ENCODE results near the gene FHIT. TPM values are rescaled to one million over a fixed set of nuclear protein-coding genes. Genes with fewer than 3 reads are reported as not detected.

FHIT gene
- total RNA-seq, 2 experiments from 2014 or later: 86.0 to 90.6 TPM

DNA sequence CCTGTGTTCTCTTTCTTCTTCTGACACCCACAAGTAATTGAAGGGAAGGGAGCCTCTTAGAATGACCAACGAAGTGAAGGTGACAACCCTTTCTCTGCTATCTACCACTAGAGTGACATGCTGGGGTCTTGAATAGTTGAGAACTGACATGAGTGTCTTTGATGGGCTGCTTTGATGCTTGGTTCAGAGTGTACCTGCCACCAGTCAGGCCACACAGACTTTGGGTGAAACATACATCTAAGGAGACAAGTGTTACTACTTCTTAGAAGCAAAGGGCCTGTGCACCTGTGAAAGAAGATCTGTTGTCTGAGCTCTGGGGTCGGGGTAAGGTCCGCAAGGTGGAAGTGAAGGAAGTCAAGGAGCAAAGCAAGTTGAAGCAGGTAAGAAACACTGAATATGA, 1160.7 kb downstream of the FHIT start:
- DNase-seq (peak in 1 of 14 experiments; percentile 18), ATAC-seq (ENCODE audit: poor library complexity) (no peak)
- peaks cover 26% of the 10 kb centered on the region for H3K36me3 Mint-ChIP-seq (ENCODE audit: low read depth)
- Histone ChIP-seq H3K4me1 (ENCODE audit: insufficient read depth, low read length) (peaks cover 13% of the 10 kb centered on the region), H3K27me3 (ENCODE audit: control insufficient read depth in 1 of 2, insufficient read depth in 2 of 2, low read length in 2 of 2) (no peaks in the 10 kb centered on the region), H3K27ac (ENCODE audit: low read depth in 1 of 2, low read length in 2 of 2) (no peak overlapping the region), H3K36me3 (ENCODE audit: insufficient read depth, low read length) (no peaks in the 10 kb centered on the region), H3K4me3 (ENCODE audit: low read length) (no peak overlapping the region), H3K9me3 (ENCODE audit: control insufficient read depth in 1 of 2, insufficient read depth in 1 of 2, low read length in 2 of 2) (peaks cover 3 to 6% of the 10 kb centered on the region in 2 experiments)
- intact Hi-C loops (cut with DNase I, micrococcal nuclease): no loop called here
- peak overlapping the region; percentile 13 for H3K27ac Mint-ChIP-seq
- no peak for TF ChIP-seq CTCF (IDR thresholded peaks at IDR 0.05)
- ChIA-PET CTCF (no interaction called here), POLR2A (no interaction called here)
- no peaks in the 10 kb centered on the region for H3K27me3 Mint-ChIP-seq
- H3K9me3 Mint-ChIP-seq: peaks cover 6% of the 10 kb centered on the region
- peaks cover 59% of the 10 kb centered on the region for H3K4me1 Mint-ChIP-seq (ENCODE audit: low read depth)
- H3K4me3 Mint-ChIP-seq: no peak overlapping the region

DNA sequence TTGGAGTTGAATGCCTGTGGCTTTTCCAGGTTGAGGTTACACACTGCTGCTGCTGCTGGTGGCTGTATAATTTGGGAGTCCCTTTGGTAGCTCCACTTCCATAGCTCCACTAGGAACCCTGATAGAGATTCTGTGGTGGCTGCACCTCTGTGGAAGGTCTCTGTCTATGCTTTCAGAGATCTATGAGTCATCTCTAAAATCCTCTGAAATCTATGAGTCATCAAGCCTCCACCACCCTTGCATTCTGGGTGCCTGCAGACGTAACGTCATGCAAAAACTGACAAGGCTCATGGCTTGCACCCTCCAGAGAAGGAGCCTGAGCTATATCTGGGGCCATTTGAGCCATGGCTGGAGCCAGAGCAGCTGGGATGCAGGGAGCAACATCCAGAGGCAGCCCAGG, 1164.4 kb downstream of the FHIT start:
- H3K4me3 Mint-ChIP-seq: peak overlapping the region; percentile 52
- peak in 5 of 14 experiments; percentile 13 to 53 (median 24) for DNase-seq

DNA sequence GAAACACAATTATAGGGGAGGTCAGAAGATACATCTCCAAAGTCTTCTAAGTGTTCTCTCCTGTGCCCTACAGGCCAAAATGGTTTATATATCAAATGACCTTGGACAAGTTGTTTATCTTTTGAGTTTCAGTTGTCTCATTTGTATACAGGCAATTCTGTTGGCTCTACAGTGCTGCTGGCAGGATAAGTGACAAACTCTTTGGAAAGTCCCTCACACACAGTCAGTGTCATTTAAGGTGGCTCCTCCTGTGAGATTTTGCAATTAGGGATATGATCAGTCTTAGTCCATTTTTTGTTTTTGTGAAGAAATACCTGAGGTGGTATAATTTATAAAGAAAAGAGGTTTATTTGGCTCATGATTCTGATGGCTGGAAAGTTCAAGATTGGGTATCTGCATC, 1165.6 kb downstream of the FHIT start:
- peaks cover 44% of the 10 kb centered on the region for H3K36me3 Mint-ChIP-seq (ENCODE audit: low read depth)

More for the DNA sequence above, 1164.4 kb downstream of the FHIT start:
- H3K27ac ChIP-seq (ENCODE audit: low read depth in 1 of 2, low read length in 2 of 2): no peak overlapping the region
- no peak for ATAC-seq (ENCODE audit: poor library complexity)
- intact Hi-C loops (cut with DNase I, micrococcal nuclease): no loop called here
- H3K9me3 ChIP-seq (ENCODE audit: control insufficient read depth in 1 of 2, insufficient read depth in 1 of 2, low read length in 2 of 2): peaks cover 3 to 6% of the 10 kb centered on the region in 2 experiments
- H3K27ac Mint-ChIP-seq: no peak overlapping the region
- no peaks in the 10 kb centered on the region for H3K27me3 ChIP-seq (ENCODE audit: control insufficient read depth in 1 of 2, insufficient read depth in 2 of 2, low read length in 2 of 2)
- H3K4me1 Mint-ChIP-seq (ENCODE audit: low read depth): peaks cover 56% of the 10 kb centered on the region
- peaks cover 13% of the 10 kb centered on the region for H3K4me1 ChIP-seq (ENCODE audit: insufficient read depth, low read length)
- H3K36me3 Mint-ChIP-seq (ENCODE audit: low read depth): peaks cover 38% of the 10 kb centered on the region
- peaks cover 6% of the 10 kb centered on the region for H3K9me3 Mint-ChIP-seq
- TF ChIP-seq CTCF (IDR thresholded peaks at IDR 0.05): no peak
- POLR2A ChIA-PET: interaction anchor here (0.7 to 1.1 kb wide), 2 partner anchors 9 to 76 kb away, joined by 3 to 6 read pairs; no protein-coding TSS in a partner anchor
- H3K27me3 Mint-ChIP-seq: no peaks in the 10 kb centered on the region
- CTCF ChIA-PET: no interaction called here
- H3K4me3 ChIP-seq (ENCODE audit: low read length): no peak overlapping the region
- no peaks in the 10 kb centered on the region for H3K36me3 ChIP-seq (ENCODE audit: insufficient read depth, low read length)

More for the DNA sequence above, 1165.6 kb downstream of the FHIT start:
- intact Hi-C loops (cut with DNase I, micrococcal nuclease): no loop called here
- no peaks in the 10 kb centered on the region for H3K27me3 Mint-ChIP-seq
- no peak for TF ChIP-seq CTCF (IDR thresholded peaks at IDR 0.05)
- Histone ChIP-seq H3K36me3 (ENCODE audit: insufficient read depth, low read length) (no peaks in the 10 kb centered on the region), H3K4me1 (ENCODE audit: insufficient read depth, low read length) (peaks cover 21% of the 10 kb centered on the region), H3K9me3 (ENCODE audit: control insufficient read depth in 1 of 2, insufficient read depth in 1 of 2, low read length in 2 of 2) (peaks cover 3 to 6% of the 10 kb centered on the region in 2 experiments), H3K27ac (ENCODE audit: low read depth in 1 of 2, low read length in 2 of 2) (no peak overlapping the region), H3K4me3 (ENCODE audit: low read length) (no peak overlapping the region), H3K27me3 (ENCODE audit: control insufficient read depth in 1 of 2, insufficient read depth in 2 of 2, low read length in 2 of 2) (no peaks in the 10 kb centered on the region)
- no peak overlapping the region for H3K4me3 Mint-ChIP-seq
- DNase-seq: no peak
- H3K4me1 Mint-ChIP-seq (ENCODE audit: low read depth): peaks cover 56% of the 10 kb centered on the region
- H3K27ac Mint-ChIP-seq: no peak overlapping the region
- peaks cover 6% of the 10 kb centered on the region for H3K9me3 Mint-ChIP-seq
- no peak for ATAC-seq (ENCODE audit: poor library complexity)
- ChIA-PET POLR2A (no interaction called here), CTCF (no interaction called here)

All from CD4-positive, alpha-beta T cell (primary cell).